HG02642 (cell line): ENCODE measurements around the gene KCNQ1.

Experiments
- ATAC-seq: cut with Tn5 transposase; IDR thresholded peaks from one replicate; pipeline ENCODE4 v1.9.1; 2021; ENCODE audit warnings: mild to moderate bottlenecking; ENCODE audit not compliant: unreplicated experiment, poor library complexity

The KCNQ1 gene

GRCh38 chr11:2701898-2702434, 257.2 kb downstream of the KCNQ1 start:
- ATAC-seq: no peak

GRCh38 chr11:2702771-2703362, 258.1 kb downstream of the KCNQ1 start:
- ATAC-seq: no peak

GRCh38 chr11:2703363-2704141, 258.7 kb downstream of the KCNQ1 start:
- no peak for ATAC-seq

GRCh38 chr11:2704356-2704755, 259.5 kb downstream of the KCNQ1 start:
- ATAC-seq: no peak

GRCh38 chr11:2704896-2705606, 260.2 kb downstream of the KCNQ1 start:
- no peak for ATAC-seq

- ATAC-seq: no peak
Observed at GRCh38 chr11:2706321-2706720, 261.5 kb downstream of the KCNQ1 start.

- ATAC-seq: no peak
Observed at GRCh38 chr11:2707736-2708135, 262.9 kb downstream of the KCNQ1 start.

- no peak for ATAC-seq
Observed at GRCh38 chr11:2708151-2708581, 263.4 kb downstream of the KCNQ1 start.

- ATAC-seq: no peak
Observed at GRCh38 chr11:2708757-2709281, 264.0 kb downstream of the KCNQ1 start.

- no peak for ATAC-seq
Observed at GRCh38 chr11:2709429-2709828, 264.6 kb downstream of the KCNQ1 start.

GRCh38 chr11:2711161-2711560, 266.4 kb downstream of the KCNQ1 start:
- ATAC-seq: no peak

- no peak for ATAC-seq
Observed at GRCh38 chr11:2713094-2713493, 268.3 kb downstream of the KCNQ1 start.

- no peak for ATAC-seq
Observed at GRCh38 chr11:2713661-2714462, 269.1 kb downstream of the KCNQ1 start.

GRCh38 chr11:2714463-2714800, 269.6 kb downstream of the KCNQ1 start:
- no peak for ATAC-seq

- no peak for ATAC-seq
Observed at GRCh38 chr11:2714871-2715270, 270.1 kb downstream of the KCNQ1 start.

- ATAC-seq: no peak
Observed at GRCh38 chr11:2715716-2716350, 271.0 kb downstream of the KCNQ1 start.

GRCh38 chr11:2716376-2717095, 271.7 kb downstream of the KCNQ1 start:
- no peak for ATAC-seq

- ATAC-seq: no peak
Observed at GRCh38 chr11:2717561-2718325, 272.9 kb downstream of the KCNQ1 start.
